MM.1S (cell line): ENCODE data around the gene BNIP5.

ENCODE experiments used
- DNase-seq: peaks from one replicate; pipeline ENCODE4 v3.0.0-alpha.2; 2015
- H2AFZ ChIP-seq: fragments of 300-600 bp; sonication (generic); 2 replicates; pipeline ENCODE4 v1.6.0; 2016; ENCODE audit warnings: antibody characterized with exemption, low read length
- H3F3A ChIP-seq: fragments of 300-600 bp; sonication (generic); 2 replicates; pipeline ENCODE4 v1.6.1; 2016; ENCODE audit warnings: mild to moderate bottlenecking, antibody characterized with exemption, low read length, moderate library complexity, mixed read lengths; ENCODE audit not compliant: insufficient read depth
- H3K27ac ChIP-seq: fragments of 300-600 bp; sonication (generic); 2 replicates; pipeline ENCODE4 v1.5.1; 2016; ENCODE audit warnings: mild to moderate bottlenecking, low read length
- H3K27me3 ChIP-seq: fragments of 300-600 bp; sonication (generic); replicated peaks from 2 replicates; pipeline ENCODE4 v1.6.0; 2016; ENCODE audit warnings: low read length; ENCODE audit not compliant: insufficient read depth
- H3K36me3 ChIP-seq: fragments of 300-600 bp; sonication (generic); replicated peaks from 2 replicates; pipeline ENCODE4 v1.6.1; 2016; ENCODE audit warnings: mild to moderate bottlenecking, low read length, mixed read lengths; ENCODE audit not compliant: insufficient read depth
- H3K4me1 ChIP-seq: fragments of 300-600 bp; sonication (generic); 2 replicates; pipeline ENCODE4 v1.6.1; 2016; ENCODE audit warnings: low read length, mixed read lengths
- H3K4me2 ChIP-seq: fragments of 300-600 bp; sonication (generic); 2 replicates; pipeline ENCODE4 v1.6.0; 2016; ENCODE audit warnings: low read depth, low read length
- H3K4me3 ChIP-seq: fragments of 300-600 bp; sonication (generic); 2 replicates; pipeline ENCODE4 v1.5.1; 2016; ENCODE audit warnings: low read length, mixed read lengths
- H3K79me2 ChIP-seq: fragments of 300-600 bp; sonication (generic); 2 replicates; pipeline ENCODE4 v1.6.1; 2016; ENCODE audit warnings: mixed run types, low read length, mixed read lengths
- H3K9ac ChIP-seq: fragments of 300-600 bp; sonication (generic); 2 replicates; pipeline ENCODE4 v1.6.1; 2016; ENCODE audit warnings: low read length, mixed read lengths
- H3K9me2 ChIP-seq: fragments of 300-600 bp; sonication (generic); replicated peaks from 2 replicates; pipeline ENCODE4 v1.6.1; 2016; ENCODE audit warnings: mild to moderate bottlenecking, low read length, mixed read lengths; ENCODE audit not compliant: insufficient read depth
- H3K9me3 ChIP-seq: fragments of 300-600 bp; sonication (generic); replicated peaks from 2 replicates; pipeline ENCODE4 v1.6.1; 2016; ENCODE audit warnings: mild to moderate bottlenecking, low read length, mixed read lengths; ENCODE audit not compliant: insufficient read depth
- H4K20me1 ChIP-seq: fragments of 300-600 bp; sonication (generic); 2 replicates; pipeline ENCODE4 v1.6.1; 2016; ENCODE audit warnings: mild to moderate bottlenecking, low read length, moderate library complexity, mixed read lengths; ENCODE audit not compliant: insufficient read depth
- EZH2 ChIP-seq: fragments of 300-600 bp; sonication (generic); optimal IDR thresholded peaks from 2 replicates; pipeline ENCODE3; 2017; ENCODE audit warnings: low read depth, mild to moderate bottlenecking, antibody characterized with exemption, low read length, mixed read lengths
- EZH2phosphoT487 ChIP-seq: fragments of 300-600 bp; sonication (generic); IDR thresholded peaks from 2 replicates; pipeline ENCODE4 v1.6.1; 2018; ENCODE audit warnings: antibody characterized with exemption, low read length
- TF ChIP-seq, protein P1 (sequence below): fragments of 300-600 bp; sonication (generic); IDR thresholded peaks from 2 replicates; pipeline ENCODE4 v1.5.1; 2016; ENCODE audit warnings: antibody characterized with exemption, low read length, mixed read lengths

Gene BNIP5

GRCh38 chr6:36317623-36318022 lies 19.1 kb downstream of the BNIP5 start:
- Histone ChIP-seq H3K4me1 (peaks cover 5% of the 10 kb centered on the region), H3K27ac (no peak overlapping the region), H3K36me3 (no peaks in the 10 kb centered on the region), H3K9me2 (no peaks in the 10 kb centered on the region), H3K9me3 (no peaks in the 10 kb centered on the region), H3K27me3 (no peaks in the 10 kb centered on the region), H3K4me3 (no peak overlapping the region), H3K4me2 (no peak overlapping the region), H2AFZ (no peak overlapping the region), H3K79me2 (no peaks in the 10 kb centered on the region), H3F3A (no peaks in the 10 kb centered on the region), H4K20me1 (no peaks in the 10 kb centered on the region), H3K9ac (no peak overlapping the region)
- TF ChIP-seq, protein P1, sequence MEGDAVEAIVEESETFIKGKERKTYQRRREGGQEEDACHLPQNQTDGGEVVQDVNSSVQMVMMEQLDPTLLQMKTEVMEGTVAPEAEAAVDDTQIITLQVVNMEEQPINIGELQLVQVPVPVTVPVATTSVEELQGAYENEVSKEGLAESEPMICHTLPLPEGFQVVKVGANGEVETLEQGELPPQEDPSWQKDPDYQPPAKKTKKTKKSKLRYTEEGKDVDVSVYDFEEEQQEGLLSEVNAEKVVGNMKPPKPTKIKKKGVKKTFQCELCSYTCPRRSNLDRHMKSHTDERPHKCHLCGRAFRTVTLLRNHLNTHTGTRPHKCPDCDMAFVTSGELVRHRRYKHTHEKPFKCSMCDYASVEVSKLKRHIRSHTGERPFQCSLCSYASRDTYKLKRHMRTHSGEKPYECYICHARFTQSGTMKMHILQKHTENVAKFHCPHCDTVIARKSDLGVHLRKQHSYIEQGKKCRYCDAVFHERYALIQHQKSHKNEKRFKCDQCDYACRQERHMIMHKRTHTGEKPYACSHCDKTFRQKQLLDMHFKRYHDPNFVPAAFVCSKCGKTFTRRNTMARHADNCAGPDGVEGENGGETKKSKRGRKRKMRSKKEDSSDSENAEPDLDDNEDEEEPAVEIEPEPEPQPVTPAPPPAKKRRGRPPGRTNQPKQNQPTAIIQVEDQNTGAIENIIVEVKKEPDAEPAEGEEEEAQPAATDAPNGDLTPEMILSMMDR, result no peak
- TF ChIP-seq EZH2 (no peak), EZH2phosphoT487 (no peak)
- DNase-seq, result no peak

- no peaks in the 10 kb centered on the region for H3K9me2 ChIP-seq
- no peaks in the 10 kb centered on the region for H3K9me3 ChIP-seq
- H3F3A ChIP-seq, result no peaks in the 10 kb centered on the region
- H3K4me3 ChIP-seq, result no peak overlapping the region
- peaks cover 5% of the 10 kb centered on the region for H3K4me1 ChIP-seq
- H2AFZ ChIP-seq, result no peak overlapping the region
- H3K27ac ChIP-seq, result no peak overlapping the region
- no peaks in the 10 kb centered on the region for H3K36me3 ChIP-seq
- no peak for TF ChIP-seq EZH2
- TF ChIP-seq, protein P1, result no peak
- TF ChIP-seq EZH2phosphoT487, result no peak
- no peaks in the 10 kb centered on the region for H4K20me1 ChIP-seq
- H3K4me2 ChIP-seq, result no peak overlapping the region
- no peaks in the 10 kb centered on the region for H3K27me3 ChIP-seq
- no peaks in the 10 kb centered on the region for H3K79me2 ChIP-seq
- no peak overlapping the region for H3K9ac ChIP-seq
- no peak for DNase-seq
Measured at GRCh38 chr6:36315921-36316320, 20.8 kb downstream of the BNIP5 start.

- Histone ChIP-seq H3K9me2 (no peaks in the 10 kb centered on the region), H2AFZ (no peak overlapping the region), H3K36me3 (no peaks in the 10 kb centered on the region), H3K4me3 (no peak overlapping the region), H3K4me2 (no peak overlapping the region), H3K27me3 (no peaks in the 10 kb centered on the region), H4K20me1 (no peaks in the 10 kb centered on the region), H3K4me1 (peaks cover 5% of the 10 kb centered on the region), H3K9me3 (no peaks in the 10 kb centered on the region), H3K27ac (no peak overlapping the region), H3F3A (no peaks in the 10 kb centered on the region), H3K79me2 (no peaks in the 10 kb centered on the region), H3K9ac (no peak overlapping the region)
- DNase-seq, result no peak
- TF ChIP-seq, protein P1, result no peak
- TF ChIP-seq EZH2phosphoT487 (no peak), EZH2 (no peak)
Measured at GRCh38 chr6:36314221-36315014, 22.3 kb downstream of the BNIP5 start.
